ENCODE data around the gene C3. TPM values are rescaled to one million over a fixed set of nuclear protein-coding genes. Genes with fewer than 3 reads are reported as not detected.
"Not testable (repeated sequence)": the region's sequence is repeated elsewhere in the genome, so short reads cannot be mapped to it uniquely, and the experiment has no call there.

The C3 gene
- total and polyA plus RNA-seq, 8 donors, result 14.2 to 881 (median 65.4) TPM

GRCh38 chr19:6649185-6649584 is 71.3 kb downstream of the C3 start:
- intact Hi-C loops (cut with DNase I), result no loop called here
- ATAC-seq (no peak), DNase-seq (no peak)
- Histone ChIP-seq H3K27me3 (peaks cover 0 to 62% of the 10 kb centered on the region in 2 donors), H3K27ac (no peak overlapping the region), H3K36me3 (no peaks in the 10 kb centered on the region), H3K4me1 (no peaks in the 10 kb centered on the region), H3K9me3 (no peaks in the 10 kb centered on the region), H3K4me3 (no peak overlapping the region)
- TF ChIP-seq, protein P1, sequence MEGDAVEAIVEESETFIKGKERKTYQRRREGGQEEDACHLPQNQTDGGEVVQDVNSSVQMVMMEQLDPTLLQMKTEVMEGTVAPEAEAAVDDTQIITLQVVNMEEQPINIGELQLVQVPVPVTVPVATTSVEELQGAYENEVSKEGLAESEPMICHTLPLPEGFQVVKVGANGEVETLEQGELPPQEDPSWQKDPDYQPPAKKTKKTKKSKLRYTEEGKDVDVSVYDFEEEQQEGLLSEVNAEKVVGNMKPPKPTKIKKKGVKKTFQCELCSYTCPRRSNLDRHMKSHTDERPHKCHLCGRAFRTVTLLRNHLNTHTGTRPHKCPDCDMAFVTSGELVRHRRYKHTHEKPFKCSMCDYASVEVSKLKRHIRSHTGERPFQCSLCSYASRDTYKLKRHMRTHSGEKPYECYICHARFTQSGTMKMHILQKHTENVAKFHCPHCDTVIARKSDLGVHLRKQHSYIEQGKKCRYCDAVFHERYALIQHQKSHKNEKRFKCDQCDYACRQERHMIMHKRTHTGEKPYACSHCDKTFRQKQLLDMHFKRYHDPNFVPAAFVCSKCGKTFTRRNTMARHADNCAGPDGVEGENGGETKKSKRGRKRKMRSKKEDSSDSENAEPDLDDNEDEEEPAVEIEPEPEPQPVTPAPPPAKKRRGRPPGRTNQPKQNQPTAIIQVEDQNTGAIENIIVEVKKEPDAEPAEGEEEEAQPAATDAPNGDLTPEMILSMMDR (IDR thresholded peaks at IDR 0.05), result no peak

DNA sequence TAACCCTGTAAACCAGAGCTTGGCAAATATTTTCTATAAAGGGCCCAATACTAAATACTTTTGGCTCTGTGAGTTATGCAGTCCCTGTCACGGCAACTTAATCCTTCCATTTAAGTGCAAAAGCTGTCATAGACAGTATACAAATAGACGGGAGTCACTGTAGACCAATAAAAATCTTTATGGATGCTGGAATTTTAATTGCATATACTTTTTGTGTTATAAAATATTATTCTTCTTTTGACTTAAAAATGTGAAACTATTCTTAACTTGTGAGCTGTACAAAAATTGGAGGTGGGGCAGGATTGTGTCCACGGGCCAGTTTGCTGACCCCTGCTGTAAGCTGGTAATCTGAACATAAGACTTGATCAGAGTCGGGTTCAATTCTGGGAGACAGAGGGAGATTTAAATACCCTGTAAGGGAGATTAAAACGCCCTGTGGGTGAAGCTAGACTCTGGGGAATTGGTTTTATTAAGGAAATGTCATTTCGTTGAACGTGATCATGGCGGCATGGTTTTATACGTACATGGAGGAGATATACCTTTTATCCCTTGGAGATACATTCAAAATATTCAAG is 72.2 kb downstream of the C3 start:
- Histone ChIP-seq H3K4me3 (no peak overlapping the region), H3K27ac (no peak overlapping the region), H3K4me1 (no peaks in the 10 kb centered on the region), H3K27me3 (peaks cover 0 to 64% of the 10 kb centered on the region in 2 donors), H3K9me3 (no peaks in the 10 kb centered on the region), H3K36me3 (no peaks in the 10 kb centered on the region)
- intact Hi-C loops (cut with DNase I), result no loop called here
- DNase-seq (no peak), ATAC-seq (no peak)
- TF ChIP-seq, protein P1 (IDR thresholded peaks at IDR 0.05), result no peak

- Histone ChIP-seq H3K27me3 (peaks cover 0 to 67% of the 10 kb centered on the region in 2 donors), H3K9me3 (no peaks in the 10 kb centered on the region), H3K4me3 (no peak overlapping the region), H3K4me1 (peaks cover 0 to 12% of the 10 kb centered on the region in 2 donors), H3K36me3 (no peaks in the 10 kb centered on the region), H3K27ac (no peak overlapping the region)
- DNase-seq (no peak), ATAC-seq (no peak)
- TF ChIP-seq, protein P1 (IDR thresholded peaks at IDR 0.05), result no peak
- intact Hi-C loops (cut with DNase I), result no loop called here
Measured at GRCh38 chr19:6644796-6645195, 75.7 kb downstream of the C3 start.

GRCh38 chr19:6640333-6640732 is 80.1 kb downstream of the C3 start:
- DNase-seq; H3K27ac ChIP-seq; ATAC-seq; H3K4me3 ChIP-seq; H3K9me3 ChIP-seq; intact Hi-C loops (cut with DNase I); H3K36me3 ChIP-seq: not testable (repeated sequence)
- Histone ChIP-seq H3K4me1 (peaks cover 0 to 12% of the 10 kb centered on the region in 2 donors), H3K27me3 (peaks cover 0 to 53% of the 10 kb centered on the region in 2 donors)

DNA sequence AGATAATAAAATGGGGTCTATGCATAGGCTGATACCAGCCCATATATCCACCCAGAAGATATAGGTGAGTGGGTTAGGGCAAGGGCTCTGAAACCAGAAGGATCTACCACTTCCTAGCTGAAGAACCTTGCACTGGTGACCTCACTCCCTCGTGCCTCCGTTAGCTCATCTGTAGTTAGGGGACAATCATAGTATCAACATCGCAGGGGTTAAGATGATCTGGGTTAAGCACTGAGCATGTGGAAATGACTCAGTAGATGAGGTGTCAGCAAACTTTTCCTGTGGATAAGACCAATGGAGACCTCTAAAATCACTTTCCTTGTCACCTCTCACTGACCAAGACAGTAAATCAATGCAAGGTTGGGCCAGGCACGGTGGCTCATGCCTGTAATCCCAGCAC is 81.0 kb downstream of the C3 start:
- DNase-seq (no peak), ATAC-seq (no peak)
- H3K27me3 ChIP-seq, result peaks cover 0 to 45% of the 10 kb centered on the region in 2 donors
- TF ChIP-seq, protein P1 (IDR thresholded peaks at IDR 0.05), result no peak
- intact Hi-C loops (cut with DNase I), result loop anchor here in 1 of 2 donors (10.0 kb wide), 1 partner anchor 125 kb away; no protein-coding TSS in a partner anchor
- H3K27ac ChIP-seq, result no peak overlapping the region
- H3K4me3 ChIP-seq, result no peak overlapping the region
- no peaks in the 10 kb centered on the region for H3K9me3 ChIP-seq
- no peaks in the 10 kb centered on the region for H3K36me3 ChIP-seq
- H3K4me1 ChIP-seq, result peaks cover 0 to 12% of the 10 kb centered on the region in 2 donors

DNA sequence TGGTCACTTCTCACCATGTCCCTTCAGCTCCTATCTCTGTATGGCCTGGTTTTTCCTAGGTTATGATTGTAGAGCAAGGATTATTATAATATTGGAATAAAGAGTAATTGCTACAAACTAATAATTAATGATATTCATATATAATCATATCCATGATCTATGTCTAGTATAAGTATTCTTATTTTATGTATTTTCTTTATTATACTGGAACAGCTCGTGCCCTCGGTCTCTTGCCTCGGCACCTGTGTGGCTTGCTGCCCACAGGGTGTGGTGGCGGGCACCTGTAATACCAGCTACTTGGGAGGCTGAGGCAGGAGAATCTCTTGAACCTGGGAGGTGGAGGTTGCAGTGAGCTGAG is 87.0 kb downstream of the C3 start:
- H3K4me1 ChIP-seq, H3K27ac ChIP-seq, H3K27me3 ChIP-seq, H3K4me3 ChIP-seq, H3K36me3 ChIP-seq, ATAC-seq, H3K9me3 ChIP-seq, DNase-seq: not testable (repeated sequence)
- intact Hi-C loops (cut with DNase I), result loop anchor here in 1 of 2 donors (5.0 to 10.0 kb wide), 2 partner anchors 119 to 229 kb away; no protein-coding TSS in a partner anchor
- TF ChIP-seq, protein P1 (IDR thresholded peaks at IDR 0.05), result peak in 1 of 2 donors; percentile 38

Data from left lung (tissue), 10 donors.